Measurements from ENCODE around the gene LAMC2.
"Not testable (repeated sequence)": the region's sequence is repeated elsewhere in the genome, so short reads cannot be mapped to it uniquely, and the experiment has no call there.

LAMC2 gene

DNA sequence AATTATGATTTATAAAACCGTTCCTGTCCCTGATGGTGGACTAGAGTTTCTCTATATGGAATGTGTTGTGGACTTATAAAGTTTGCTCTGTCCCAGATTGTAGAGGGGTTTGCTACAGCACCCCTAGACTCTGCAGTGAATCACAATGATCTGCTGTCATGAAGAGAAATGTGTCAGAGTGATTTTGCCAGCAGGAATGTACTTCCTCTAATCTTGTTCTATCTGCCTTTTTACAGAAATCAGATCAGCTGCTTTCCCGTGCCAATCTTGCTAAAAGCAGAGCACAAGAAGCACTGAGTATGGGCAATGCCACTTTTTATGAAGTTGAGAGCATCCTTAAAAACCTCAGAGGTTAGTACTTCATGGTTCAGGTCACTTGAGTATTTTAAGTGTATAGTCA is 52.0 kb downstream of the LAMC2 start:
- no peak for DNase-seq (ENCODE audit: low read depth, low spot score)

DNA sequence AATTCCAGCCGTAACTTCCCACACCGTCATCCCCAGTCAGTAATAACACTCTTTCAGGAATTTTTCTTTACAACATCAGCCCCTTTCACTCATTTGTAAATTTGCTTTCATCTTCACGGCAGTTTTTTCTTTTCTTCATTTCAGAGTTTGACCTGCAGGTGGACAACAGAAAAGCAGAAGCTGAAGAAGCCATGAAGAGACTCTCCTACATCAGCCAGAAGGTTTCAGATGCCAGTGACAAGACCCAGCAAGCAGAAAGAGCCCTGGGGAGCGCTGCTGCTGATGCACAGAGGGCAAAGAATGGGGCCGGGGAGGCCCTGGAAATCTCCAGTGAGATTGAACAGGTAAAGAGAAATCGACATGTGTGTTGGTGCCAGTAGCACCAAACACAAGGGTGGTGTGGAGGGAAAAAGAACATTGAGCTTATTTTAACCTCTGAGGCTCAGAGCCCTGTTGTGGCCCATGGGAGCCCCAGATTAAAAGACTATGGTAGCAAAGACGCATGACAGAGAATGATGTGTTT is 53.2 kb downstream of the LAMC2 start:
- DNase-seq (ENCODE audit: low read depth, low spot score): no peak

- no peak for DNase-seq (ENCODE audit: low read depth, low spot score)
Measured at GRCh38 chr1:183239793-183240525, 53.9 kb downstream of the LAMC2 start.

DNA sequence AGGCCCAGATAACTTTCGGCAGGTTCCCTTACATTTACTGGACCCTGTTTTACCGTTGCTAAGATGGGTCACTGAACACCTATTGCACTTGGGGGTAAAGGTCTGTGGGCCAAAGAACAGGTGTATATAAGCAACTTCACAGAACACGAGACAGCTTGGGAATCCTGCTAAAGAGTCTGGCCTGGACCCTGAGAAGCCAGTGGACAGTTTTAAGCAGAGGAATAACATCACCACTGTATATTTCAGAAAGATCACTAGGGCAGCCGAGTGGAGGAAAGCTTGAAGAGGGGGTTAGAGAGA is 54.4 kb downstream of the LAMC2 start:
- DNase-seq (ENCODE audit: low read depth, low spot score): no peak

DNA sequence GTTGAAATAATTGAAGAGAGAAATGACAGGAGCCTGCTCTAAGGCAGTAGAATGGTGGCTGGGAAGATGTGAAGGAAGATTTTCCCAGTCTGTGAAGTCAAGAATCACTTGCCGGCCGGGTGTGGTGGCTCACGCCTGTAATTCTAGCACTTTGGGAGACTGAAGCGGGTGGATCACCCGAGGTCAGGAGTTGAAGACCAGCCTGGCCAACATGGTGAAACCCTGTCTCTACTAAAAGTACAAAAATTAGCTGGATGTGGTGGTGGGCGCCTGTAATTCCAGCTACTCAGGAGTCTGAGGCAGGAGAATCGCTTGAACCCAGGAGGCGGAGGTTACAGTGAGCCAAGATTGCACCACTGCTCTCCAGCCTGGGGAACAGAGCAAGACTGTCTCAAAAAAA is 54.8 kb downstream of the LAMC2 start:
- DNase-seq (ENCODE audit: low read depth, low spot score): not testable (repeated sequence)

GRCh38 chr1:183241471-183241870 is 55.4 kb downstream of the LAMC2 start:
- DNase-seq (ENCODE audit: low read depth, low spot score): no peak

GRCh38 chr1:183242556-183242955 is 56.5 kb downstream of the LAMC2 start:
- DNase-seq (ENCODE audit: low read depth, low spot score): no peak

DNA sequence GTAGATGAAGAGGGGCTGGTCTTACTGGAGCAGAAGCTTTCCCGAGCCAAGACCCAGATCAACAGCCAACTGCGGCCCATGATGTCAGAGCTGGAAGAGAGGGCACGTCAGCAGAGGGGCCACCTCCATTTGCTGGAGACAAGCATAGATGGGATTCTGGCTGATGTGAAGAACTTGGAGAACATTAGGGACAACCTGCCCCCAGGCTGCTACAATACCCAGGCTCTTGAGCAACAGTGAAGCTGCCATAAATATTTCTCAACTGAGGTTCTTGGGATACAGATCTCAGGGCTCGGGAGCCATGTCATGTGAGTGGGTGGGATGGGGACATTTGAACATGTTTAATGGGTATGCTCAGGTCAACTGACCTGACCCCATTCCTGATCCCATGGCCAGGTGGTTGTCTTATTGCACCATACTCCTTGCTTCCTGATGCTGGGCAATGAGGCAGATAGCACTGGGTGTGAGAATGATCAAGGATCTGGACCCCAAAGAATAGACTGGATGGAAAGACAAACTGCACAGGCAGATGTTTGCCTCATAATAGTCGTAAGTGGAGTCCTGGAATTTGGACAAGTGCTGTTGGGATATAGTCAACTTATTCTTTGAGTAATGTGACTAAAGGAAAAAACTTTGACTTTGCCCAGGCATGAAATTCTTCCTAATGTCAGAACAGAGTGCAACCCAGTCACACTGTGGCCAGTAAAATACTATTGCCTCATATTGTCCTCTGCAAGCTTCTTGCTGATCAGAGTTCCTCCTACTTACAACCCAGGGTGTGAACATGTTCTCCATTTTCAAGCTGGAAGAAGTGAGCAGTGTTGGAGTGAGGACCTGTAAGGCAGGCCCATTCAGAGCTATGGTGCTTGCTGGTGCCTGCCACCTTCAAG is 57.3 kb downstream of the LAMC2 start:
- no peak for DNase-seq (ENCODE audit: low read depth, low spot score)

DNA sequence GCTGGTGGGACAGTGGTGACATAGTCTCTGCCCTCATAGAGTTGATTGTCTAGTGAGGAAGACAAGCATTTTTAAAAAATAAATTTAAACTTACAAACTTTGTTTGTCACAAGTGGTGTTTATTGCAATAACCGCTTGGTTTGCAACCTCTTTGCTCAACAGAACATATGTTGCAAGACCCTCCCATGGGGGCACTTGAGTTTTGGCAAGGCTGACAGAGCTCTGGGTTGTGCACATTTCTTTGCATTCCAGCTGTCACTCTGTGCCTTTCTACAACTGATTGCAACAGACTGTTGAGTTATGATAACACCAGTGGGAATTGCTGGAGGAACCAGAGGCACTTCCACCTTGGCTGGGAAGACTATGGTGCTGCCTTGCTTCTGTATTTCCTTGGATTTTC is 58.4 kb downstream of the LAMC2 start:
- DNase-seq (ENCODE audit: low read depth, low spot score): no peak

DNA sequence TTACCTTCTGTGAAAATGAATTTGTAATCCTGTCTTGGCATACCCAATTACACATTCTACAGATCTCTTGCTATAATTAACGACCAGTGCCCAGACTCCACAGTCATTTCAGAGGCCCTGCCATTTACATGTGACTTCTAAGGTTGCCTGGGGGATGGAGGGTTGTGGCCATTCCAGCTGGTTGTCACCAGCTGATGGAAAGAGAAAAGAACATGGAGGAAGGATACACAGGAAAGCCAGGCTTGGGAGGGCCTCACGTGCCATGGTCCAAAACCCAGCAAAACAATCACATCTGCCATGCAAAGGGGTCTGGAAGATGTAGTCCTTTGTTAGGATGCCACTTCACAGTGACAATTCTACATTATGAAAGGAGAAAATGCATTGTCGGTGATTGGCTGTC is 59.3 kb downstream of the LAMC2 start:
- no peak for DNase-seq (ENCODE audit: low read depth, low spot score)

DNA sequence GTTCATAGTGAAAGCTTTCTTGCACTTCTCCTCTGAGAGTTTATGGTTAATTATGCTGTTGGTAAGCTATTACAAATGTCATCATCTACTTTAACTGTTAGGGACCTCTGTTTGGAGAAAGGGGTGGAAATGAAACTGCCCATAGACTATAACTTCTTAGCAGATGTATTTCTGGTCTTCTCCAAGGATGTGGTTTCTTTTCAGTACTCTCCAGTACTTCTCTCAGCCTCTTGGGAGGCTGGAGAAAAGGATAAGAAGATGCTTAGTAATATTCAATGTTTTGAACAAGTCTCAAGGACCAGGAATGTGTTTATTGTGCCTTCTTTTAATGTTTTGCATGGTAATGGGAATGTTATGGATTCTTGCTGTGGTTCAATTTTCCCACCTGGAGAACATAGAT is 60.4 kb downstream of the LAMC2 start:
- no peak for DNase-seq (ENCODE audit: low read depth, low spot score)

DNA sequence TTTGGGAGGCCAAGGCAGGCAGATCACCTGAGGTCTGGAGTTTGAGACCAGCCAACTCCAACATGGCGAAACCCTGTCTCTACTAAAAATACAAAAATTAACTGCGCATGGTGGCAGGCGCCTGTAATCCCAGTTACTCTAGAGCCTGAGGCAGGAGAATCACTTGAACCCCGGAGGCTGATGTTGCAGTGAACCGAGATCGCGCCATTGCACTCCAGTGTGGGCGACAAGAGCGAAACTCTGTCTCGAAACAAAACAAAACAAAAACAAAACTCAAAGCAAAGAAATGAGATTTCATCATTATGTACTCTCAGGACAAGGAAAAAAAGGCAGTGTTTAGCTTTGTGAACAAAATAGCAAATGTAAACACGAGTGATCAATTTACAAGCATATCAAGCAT is 61.0 kb downstream of the LAMC2 start:
- DNase-seq (ENCODE audit: low read depth, low spot score): no peak

- DNase-seq (ENCODE audit: low read depth, low spot score): no peak
Measured at GRCh38 chr1:183247484-183247883, 61.4 kb downstream of the LAMC2 start.

- no peak for DNase-seq (ENCODE audit: low read depth, low spot score)
Measured at GRCh38 chr1:183247931-183248330, 61.9 kb downstream of the LAMC2 start.

GRCh38 chr1:183248989-183249691 is 63.1 kb downstream of the LAMC2 start:
- DNase-seq (ENCODE audit: low read depth, low spot score): no peak

GRCh38 chr1:183249941-183250452 is 63.9 kb downstream of the LAMC2 start:
- DNase-seq (ENCODE audit: low read depth, low spot score): no peak

GRCh38 chr1:183251101-183251958 is 65.3 kb downstream of the LAMC2 start:
- DNase-seq (ENCODE audit: low read depth, low spot score): no peak

DNA sequence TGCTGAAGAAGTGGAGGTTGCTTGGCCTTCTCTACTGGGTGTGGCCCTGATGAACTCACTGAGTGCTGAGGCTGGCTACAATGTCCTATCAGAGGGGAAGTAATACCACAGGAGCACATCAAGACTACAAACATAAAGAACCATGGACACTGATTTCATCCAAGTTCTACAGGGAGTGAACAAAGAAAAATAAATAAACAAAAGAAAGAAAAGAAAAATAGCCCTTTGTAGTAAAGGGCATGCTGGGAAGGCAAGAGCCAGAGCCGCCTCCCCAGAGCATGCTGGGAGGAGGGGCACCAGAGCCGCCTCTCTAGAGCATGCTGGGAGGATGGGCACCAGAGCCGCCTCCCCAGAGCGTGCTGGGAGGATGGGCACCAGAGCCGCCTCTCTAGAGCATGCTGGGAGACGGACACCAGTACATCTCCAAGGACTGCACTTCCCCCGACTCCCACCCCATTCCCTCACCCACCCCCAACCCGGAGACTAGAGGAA is 65.9 kb downstream of the LAMC2 start:
- no peak for DNase-seq (ENCODE audit: low read depth, low spot score)

GRCh38 chr1:183255073-183255472 is 69.0 kb downstream of the LAMC2 start:
- DNase-seq (ENCODE audit: low read depth, low spot score): no peak

- DNase-seq (ENCODE audit: low read depth, low spot score): no peak
Measured at GRCh38 chr1:183259924-183260323, 73.9 kb downstream of the LAMC2 start.

GRCh38 chr1:183262628-183263200 is 76.7 kb downstream of the LAMC2 start:
- DNase-seq (ENCODE audit: low read depth, low spot score): no peak
